GM12878 (cell line): ENCODE results near the gene GLI2. TPM values are rescaled to one million over a fixed set of nuclear protein-coding genes. Genes with fewer than 3 reads are reported as not detected.

ENCODE experiments used
- ATAC-seq: fragments of 200-7000 bp; cut with Tn5 transposase; 3 replicates; pipeline ENCODE4 v1.9.1; 2020; ENCODE audit warnings: mild to moderate bottlenecking, moderate library complexity
- BruUV-seq: library from RNA; stranded (reverse); fragments of 400-500 nt; replicated peaks from 2 replicates; lab custom pipeline; 2021; lab: Mats Ljungman, UMichigan
- CTCF ChIA-PET: fragments of 300-600 bp; sonication (Branson Sonifier 250); formaldehyde crosslinking; extraction: SDS; loops from one replicate; lab custom pipeline; 2021; ENCODE audit warnings: inconsistent platforms; lab: Yijun Ruan, JAX
- POLR2A ChIA-PET: fragments of 350-600 bp; formaldehyde crosslinking; extraction: SDS; loops from one replicate; lab custom pipeline; 2021; ENCODE audit warnings: inconsistent platforms; lab: Charles Lee
- RAD21 ChIA-PET: fragments of 300-600 bp; sonication (Branson Sonifier 250); formaldehyde crosslinking; loops from one replicate; lab custom pipeline; 2023; ENCODE audit warnings: antibody characterized with exemption; ENCODE audit not compliant: unreplicated experiment; lab: Charles Lee
- SMC1A ChIA-PET: fragments of 300-600 bp; sonication (Branson Sonifier 250); formaldehyde crosslinking; loops from one replicate; lab custom pipeline; 2023; ENCODE audit not compliant: unreplicated experiment, uncharacterized antibody; lab: Charles Lee
- DNase-seq: peaks from one replicate; pipeline ENCODE4 v3.0.0-alpha.2; 2011; ENCODE audit warnings: low read depth, low spot score
- FAIRE-seq: peaks from 3 replicates; lab custom pipeline; 2011; peaks lifted over from hg19 to GRCh38; lab: Jason Lieb, UNC
- H2AFZ ChIP-seq: 2 replicates; pipeline ENCODE4 v1.6.0; 2011; ENCODE audit warnings: low read depth, low read length, control low read depth; ENCODE audit not compliant: control insufficient read depth
- H3K27ac ChIP-seq: 2 replicates; pipeline ENCODE4 v1.5.1; 2011; ENCODE audit warnings: control low read depth; ENCODE audit not compliant: control insufficient read depth, insufficient read depth
- H3K27me3 ChIP-seq, 2 experiments: replicated peaks in 1 of 2; 2 replicates each; pipeline versions ENCODE4 v1.6.0 to v1.6.1; 2011; ENCODE audit warnings: low read length in 1 of 2; ENCODE audit not compliant: control insufficient read depth in 2 of 2, insufficient read depth in 2 of 2
- H3K36me3 ChIP-seq, 2 experiments: 2 replicates each; pipeline ENCODE4 v1.5.1; 2011; ENCODE audit warnings: low read length in 1 of 2; ENCODE audit not compliant: control insufficient read depth in 2 of 2, insufficient read depth in 2 of 2
- H3K4me1 ChIP-seq: 2 replicates; pipeline ENCODE4 v1.6.1; 2011; ENCODE audit warnings: mild to moderate bottlenecking, low read length, moderate library complexity, mixed read lengths; ENCODE audit not compliant: control insufficient read depth, insufficient read depth
- H3K4me2 ChIP-seq: 2 replicates; pipeline ENCODE4 v1.6.0; 2011; ENCODE audit warnings: control low read depth; ENCODE audit not compliant: control insufficient read depth, insufficient read depth
- H3K4me3 ChIP-seq: fragments of 200-600 bp; sonication (generic); 2 replicates; pipeline ENCODE4 v1.5.1; 2016
- H3K79me2 ChIP-seq: 2 replicates; pipeline ENCODE4 v1.6.0; 2011; ENCODE audit warnings: low read length; ENCODE audit not compliant: control insufficient read depth, insufficient read depth
- H3K9ac ChIP-seq: 2 replicates; pipeline ENCODE4 v1.8.0; 2011; ENCODE audit warnings: low read length, control low read depth, mixed read lengths; ENCODE audit not compliant: control insufficient read depth, insufficient read depth
- H3K9me3 ChIP-seq: replicated peaks from 3 replicates; pipeline ENCODE4 v1.5.1; 2011; ENCODE audit warnings: mild to moderate bottlenecking, low read length; ENCODE audit not compliant: control insufficient read depth, insufficient read depth
- H4K20me1 ChIP-seq: 2 replicates; pipeline ENCODE4 v1.6.0; 2011; ENCODE audit not compliant: control insufficient read depth, insufficient read depth
- E2F4 ChIP-seq: IDR thresholded peaks from 2 replicates; pipeline ENCODE4 v1.6.1; 2012; ENCODE audit warnings: low read depth, low read length, improper control_type of control experiment
- E2F8 ChIP-seq: fragments of 450-650 bp; IDR thresholded peaks from 2 replicates; pipeline ENCODE4 v1.6.1; 2018; ENCODE audit warnings: mild to moderate bottlenecking, low read depth, moderate library complexity; ENCODE audit not compliant: partially characterized antibody
- HSF1 ChIP-seq: fragments of 150-350 bp; IDR thresholded peaks from 2 replicates; pipeline ENCODE4 v1.6.1; 2014; ENCODE audit warnings: mild to moderate bottlenecking, low read depth, low read length
- SREBF2 ChIP-seq: IDR thresholded peaks from 2 replicates; pipeline ENCODE4 v1.6.1; 2012; ENCODE audit warnings: mild to moderate bottlenecking, low read length
- ZBED1 ChIP-seq: IDR thresholded peaks from 2 replicates; pipeline ENCODE4 v1.6.1; 2016; ENCODE audit warnings: borderline replicate concordance
- ZBTB4 ChIP-seq: fragments of 450-650 bp; formaldehyde crosslinking; IDR thresholded peaks from 2 replicates; pipeline ENCODE4 v1.4.0; 2022; ENCODE audit warnings: mild to moderate bottlenecking, moderate library complexity
- WGBS: methylation state at CpG from one replicate; pipeline ENCODE4 v1.1.6; 2016; ENCODE audit warnings: low lambda C conversion rate; ENCODE audit not compliant: insufficient replicate concordance, insufficient coverage; ENCODE audit errors: missing lambda C conversion rate; 5-methylcytosine and 5-hydroxymethylcytosine counted together
- in situ Hi-C: fragments of 300-500 bp; cut with MboI; formaldehyde crosslinking; loops from 9 replicates; pipeline ENCODE4 v1.14.3; 2018; ENCODE audit warnings: mixed read lengths
- intact Hi-C: fragments of 100-400 bp; cut with micrococcal nuclease; formaldehyde crosslinking; loops from one replicate; pipeline ENCODE4 v1.14.2; 2022; ENCODE audit not compliant: unreplicated experiment
- polyA plus RNA-seq, 11 experiments: library from polyadenylated mRNA; depleted of rRNA in 4 of 11; unstranded in 6 of 11; stranded (reverse) in 5 of 11; fragments of >200 nt; fragmentation: Nextera tagmentation in 4 of 11; fragmentation: Illumina TruSeq in 1 of 11; extraction: Ambion mirVana in 4 of 11; extraction: Trizol in 1 of 11; gene quantifications; 1 replicate in 1 of 11; 2 replicates in 10 of 11; pipeline versions ENCODE4 v1.2.1 to v1.2.3, GENCODE V29; 2011 to 2016; ENCODE audit warnings: inconsistent platforms in 2 of 11, missing spikeins in 2 of 11, low read depth in 1 of 11
- total RNA-seq, 4 experiments: library from RNA; depleted of rRNA in 3 of 4; stranded (reverse); fragments of >200 nt in 3 of 4; fragmentation: Illumina TruSeq in 1 of 4; extraction: Trizol in 1 of 4; gene quantifications; 2 replicates each; pipeline versions ENCODE4 v1.2.1 to v1.2.3, GENCODE V29; 2013 to 2021

The GLI2 gene
- total and polyA plus RNA-seq, 10 of the 15 experiments (the other 5 are each of a cell fraction or from before 2014, with no cell fraction given), result 0.01 TPM; not detected in 9

GRCh38 chr2:120731175-120731574 lies 4.5 kb upstream of the GLI2 start (continued):
- no peak for TF ChIP-seq E2F8

- intact Hi-C loops, result no loop called here
- 12% methylated on average over 14 of the region's 14 CpGs for WGBS
- RAD21 ChIA-PET, result no interaction called here
- H3K4me2 ChIP-seq, result no peak overlapping the region
- in situ Hi-C loops, result no loop called here
- peaks cover 5 to 10% of the 10 kb centered on the region in 2 experiments for H3K27me3 ChIP-seq
- no peaks in the 10 kb centered on the region for H3K4me1 ChIP-seq
- no peak for DNase-seq
- CTCF ChIA-PET, result no interaction called here
- no peaks in the 10 kb centered on the region for H3K36me3 ChIP-seq
- POLR2A ChIA-PET, result no interaction called here
- H3K79me2 ChIP-seq, result no peaks in the 10 kb centered on the region
- H3K27ac ChIP-seq, result no peak overlapping the region
- TF ChIP-seq ZBED1, result no peak
- TF ChIP-seq SREBF2, result no peak
- TF ChIP-seq E2F4, result no peak
- TF ChIP-seq ZBTB4 (CRISPR knock-in tag), result no peak
- no peak for TF ChIP-seq HSF1
- H4K20me1 ChIP-seq, result no peaks in the 10 kb centered on the region
- no peak for FAIRE-seq
- no peak for ATAC-seq
- H3K9ac ChIP-seq, result no peak overlapping the region
- no peak overlapping the region for H2AFZ ChIP-seq
- SMC1A ChIA-PET, result no interaction called here
- H3K9me3 ChIP-seq, result no peaks in the 10 kb centered on the region
- no peak overlapping the region for H3K4me3 ChIP-seq
- BruUV-seq, result no TSS peak
Measured at GRCh38 chr2:120732506-120733237, 3.0 kb upstream of the GLI2 start.
